ENCODE measurements around the gene PRKCB.

Gene PRKCB

GRCh38 chr16:24117680-24118079, 281.9 kb downstream of the PRKCB start:
- H3K4me3 ChIP-seq (ENCODE audit: low read depth, low read length), result no peak overlapping the region
- no peak for TF ChIP-seq CTCF (IDR thresholded peaks at IDR 0.05; ENCODE audit: control insufficient read depth, extremely low read depth, insufficient read depth)
- DNase-seq (ENCODE audit: low read depth), result no peak

GRCh38 chr16:24118126-24118821, 282.5 kb downstream of the PRKCB start:
- DNase-seq (ENCODE audit: low read depth), result no peak
- no peak overlapping the region for H3K4me3 ChIP-seq (ENCODE audit: low read depth, low read length)
- no peak for TF ChIP-seq CTCF (IDR thresholded peaks at IDR 0.05; ENCODE audit: control insufficient read depth, extremely low read depth, insufficient read depth)

GRCh38 chr16:24119807-24120206, 284.0 kb downstream of the PRKCB start:
- no peak overlapping the region for H3K4me3 ChIP-seq (ENCODE audit: low read depth, low read length)
- no peak for TF ChIP-seq CTCF (IDR thresholded peaks at IDR 0.05; ENCODE audit: control insufficient read depth, extremely low read depth, insufficient read depth)
- no peak for DNase-seq (ENCODE audit: low read depth)

GRCh38 chr16:24123275-24123674, 287.5 kb downstream of the PRKCB start:
- H3K4me3 ChIP-seq (ENCODE audit: low read depth, low read length), result no peak overlapping the region
- no peak for TF ChIP-seq CTCF (IDR thresholded peaks at IDR 0.05; ENCODE audit: control insufficient read depth, extremely low read depth, insufficient read depth)
- no peak for DNase-seq (ENCODE audit: low read depth)

GRCh38 chr16:24124291-24124690, 288.5 kb downstream of the PRKCB start:
- H3K4me3 ChIP-seq (ENCODE audit: low read depth, low read length), result no peak overlapping the region
- no peak for DNase-seq (ENCODE audit: low read depth)
- TF ChIP-seq CTCF (IDR thresholded peaks at IDR 0.05; ENCODE audit: control insufficient read depth, extremely low read depth, insufficient read depth), result no peak

GRCh38 chr16:24125214-24125613, 289.4 kb downstream of the PRKCB start:
- H3K4me3 ChIP-seq (ENCODE audit: low read depth, low read length), result no peak overlapping the region
- no peak for DNase-seq (ENCODE audit: low read depth)
- TF ChIP-seq CTCF (IDR thresholded peaks at IDR 0.05; ENCODE audit: control insufficient read depth, extremely low read depth, insufficient read depth), result no peak

GRCh38 chr16:24129412-24129918, 293.7 kb downstream of the PRKCB start:
- H3K4me3 ChIP-seq (ENCODE audit: low read depth, low read length), result no peak overlapping the region
- no peak for DNase-seq (ENCODE audit: low read depth)
- no peak for TF ChIP-seq CTCF (IDR thresholded peaks at IDR 0.05; ENCODE audit: control insufficient read depth, extremely low read depth, insufficient read depth)

All from LNCaP clone FGC (cell line).